ENCODE results near the gene TNXB. TPM values are rescaled to one million over a fixed set of nuclear protein-coding genes. Genes with fewer than 3 reads are reported as not detected.
"Not testable (repeated sequence)": the region's sequence is repeated elsewhere in the genome, so short reads cannot be mapped to it uniquely, and the experiment has no call there.

TNXB gene
- total and polyA plus RNA-seq, 8 donors, result 10.0 to 78.4 (median 17.2) TPM

- peak overlapping the region; percentile 21 to 40 for H3K4me3 ChIP-seq
- DNase-seq (peak in 1 of 4 donors; percentile 76), ATAC-seq (peak; percentile 57)
- peaks cover 0 to 44% of the 10 kb centered on the region in 2 donors for H3K27me3 ChIP-seq
- H3K4me1 ChIP-seq, result peaks cover 7 to 41% of the 10 kb centered on the region in 2 donors
- H3K36me3 ChIP-seq, result peaks cover 0 to 5% of the 10 kb centered on the region in 2 donors
- intact Hi-C loops (cut with DNase I), result no loop called here
- TF ChIP-seq, protein P1, sequence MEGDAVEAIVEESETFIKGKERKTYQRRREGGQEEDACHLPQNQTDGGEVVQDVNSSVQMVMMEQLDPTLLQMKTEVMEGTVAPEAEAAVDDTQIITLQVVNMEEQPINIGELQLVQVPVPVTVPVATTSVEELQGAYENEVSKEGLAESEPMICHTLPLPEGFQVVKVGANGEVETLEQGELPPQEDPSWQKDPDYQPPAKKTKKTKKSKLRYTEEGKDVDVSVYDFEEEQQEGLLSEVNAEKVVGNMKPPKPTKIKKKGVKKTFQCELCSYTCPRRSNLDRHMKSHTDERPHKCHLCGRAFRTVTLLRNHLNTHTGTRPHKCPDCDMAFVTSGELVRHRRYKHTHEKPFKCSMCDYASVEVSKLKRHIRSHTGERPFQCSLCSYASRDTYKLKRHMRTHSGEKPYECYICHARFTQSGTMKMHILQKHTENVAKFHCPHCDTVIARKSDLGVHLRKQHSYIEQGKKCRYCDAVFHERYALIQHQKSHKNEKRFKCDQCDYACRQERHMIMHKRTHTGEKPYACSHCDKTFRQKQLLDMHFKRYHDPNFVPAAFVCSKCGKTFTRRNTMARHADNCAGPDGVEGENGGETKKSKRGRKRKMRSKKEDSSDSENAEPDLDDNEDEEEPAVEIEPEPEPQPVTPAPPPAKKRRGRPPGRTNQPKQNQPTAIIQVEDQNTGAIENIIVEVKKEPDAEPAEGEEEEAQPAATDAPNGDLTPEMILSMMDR (IDR thresholded peaks at IDR 0.05), result no peak
- H3K9me3 ChIP-seq, result no peaks in the 10 kb centered on the region
- peak overlapping the region; percentile 66 to 77 for H3K27ac ChIP-seq
Measured at GRCh38 chr6:32108094-32108627, 977 bp downstream of the TNXB start.

DNA sequence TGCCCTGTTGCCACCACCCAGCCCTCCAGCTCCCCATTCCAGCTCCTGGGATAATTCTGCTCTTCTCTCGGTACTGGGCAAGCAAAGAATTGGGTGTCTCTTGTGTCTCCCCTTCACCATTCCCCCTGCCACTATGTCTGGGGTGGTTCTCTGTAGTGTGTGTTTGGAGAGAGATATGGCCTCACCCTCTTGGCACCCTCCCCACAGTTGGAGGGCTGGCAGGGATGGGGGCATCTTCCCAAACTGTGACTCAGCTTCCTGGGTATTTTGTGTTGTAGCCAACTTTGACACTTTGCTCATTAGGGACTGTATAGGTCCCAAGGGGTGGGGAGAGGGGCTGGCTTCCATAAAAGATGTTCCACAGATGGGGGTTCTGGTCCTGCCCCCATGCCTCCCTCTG is 1.7 kb downstream of the TNXB start:
- peak overlapping the region in 1 of 2 donors; percentile 40 for H3K4me3 ChIP-seq

GRCh38 chr6:32105433-32105832 is 3.7 kb downstream of the TNXB start:
- no peak for ATAC-seq
- intact Hi-C loops (cut with DNase I), result no loop called here
- Histone ChIP-seq H3K27ac (no peak overlapping the region), H3K4me1 (peaks cover 6 to 17% of the 10 kb centered on the region in 2 donors), H3K36me3 (no peaks in the 10 kb centered on the region), H3K27me3 (peaks cover 0 to 44% of the 10 kb centered on the region in 2 donors), H3K4me3 (no peak overlapping the region), H3K9me3 (no peaks in the 10 kb centered on the region)
- no peak for DNase-seq
- TF ChIP-seq, protein P1 (IDR thresholded peaks at IDR 0.05), result no peak

More for the DNA sequence above, 1.7 kb downstream of the TNXB start:
- no peaks in the 10 kb centered on the region for H3K9me3 ChIP-seq
- H3K36me3 ChIP-seq, result peaks cover 0 to 4% of the 10 kb centered on the region in 2 donors
- intact Hi-C loops (cut with DNase I), result no loop called here
- no peak for ATAC-seq
- TF ChIP-seq, protein P1 (IDR thresholded peaks at IDR 0.05), result no peak
- H3K27me3 ChIP-seq, result peaks cover 0 to 44% of the 10 kb centered on the region in 2 donors
- H3K27ac ChIP-seq, result peak overlapping the region; percentile 66 to 77
- no peak for DNase-seq
- peaks cover 6 to 34% of the 10 kb centered on the region in 2 donors for H3K4me1 ChIP-seq

GRCh38 chr6:32102255-32102654 is 6.9 kb downstream of the TNXB start:
- DNase-seq, result no peak
- H3K36me3 ChIP-seq, result no peaks in the 10 kb centered on the region
- peaks cover 0 to 7% of the 10 kb centered on the region in 2 donors for H3K4me1 ChIP-seq
- H3K27me3 ChIP-seq, result peaks cover 3 to 29% of the 10 kb centered on the region in 2 donors
- H3K9me3 ChIP-seq, result no peaks in the 10 kb centered on the region
- no peak for ATAC-seq
- no peak overlapping the region for H3K4me3 ChIP-seq
- no peak overlapping the region for H3K27ac ChIP-seq
- TF ChIP-seq, protein P1 (IDR thresholded peaks at IDR 0.05), result no peak
- intact Hi-C loops (cut with DNase I), result no loop called here

DNA sequence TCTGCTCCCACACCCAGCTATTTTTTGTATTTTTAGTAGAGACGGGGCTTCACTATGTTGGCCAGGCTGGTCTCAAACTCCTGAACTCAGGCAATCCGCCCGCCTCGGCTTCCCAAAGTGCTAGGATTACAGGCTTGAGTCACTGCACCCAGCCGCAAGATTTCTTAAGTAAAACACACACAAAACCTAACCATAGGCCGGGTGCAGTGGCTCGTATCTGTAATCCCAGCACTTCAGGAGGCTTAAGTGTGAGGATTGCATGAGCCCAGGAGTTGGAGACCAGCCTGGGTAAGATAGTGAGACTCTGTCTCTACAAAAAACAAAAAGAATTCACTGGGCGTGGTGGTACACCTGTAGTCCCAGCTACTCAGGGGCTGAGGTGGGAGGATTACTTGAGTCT is 8.9 kb downstream of the TNXB start:
- DNase-seq; H3K36me3 ChIP-seq; H3K4me3 ChIP-seq; ATAC-seq; H3K27ac ChIP-seq; H3K9me3 ChIP-seq; intact Hi-C loops (cut with DNase I): not testable (repeated sequence)
- peaks cover 0 to 15% of the 10 kb centered on the region in 2 donors for H3K4me1 ChIP-seq
- peaks cover 21 to 39% of the 10 kb centered on the region in 2 donors for H3K27me3 ChIP-seq

DNA sequence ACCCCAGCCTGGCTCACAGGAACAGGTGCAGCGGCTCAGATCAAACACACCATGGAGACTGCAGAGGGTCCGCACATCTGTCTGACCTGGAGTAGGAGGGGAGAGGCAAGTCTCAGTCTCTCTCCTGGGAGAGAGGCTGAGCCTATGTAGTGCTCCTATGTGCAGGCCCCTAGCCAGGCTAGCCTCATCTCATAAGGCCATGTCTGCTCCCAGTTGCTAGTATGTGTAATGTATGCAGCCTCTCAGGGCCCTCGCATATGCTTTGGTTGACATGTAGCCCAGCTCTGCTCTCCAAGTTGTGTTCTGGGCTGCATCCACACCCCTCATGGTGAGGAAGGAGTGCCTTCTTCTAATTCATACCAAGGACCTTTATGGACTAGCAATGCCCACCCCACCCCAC is 11.8 kb downstream of the TNXB start:
- Histone ChIP-seq H3K36me3 (no peaks in the 10 kb centered on the region), H3K4me1 (peaks cover 5 to 29% of the 10 kb centered on the region in 2 donors), H3K27ac (no peak overlapping the region), H3K4me3 (no peak overlapping the region), H3K9me3 (no peaks in the 10 kb centered on the region), H3K27me3 (peaks cover 21 to 42% of the 10 kb centered on the region in 2 donors)
- intact Hi-C loops (cut with DNase I), result no loop called here
- TF ChIP-seq, protein P1 (IDR thresholded peaks at IDR 0.05), result no peak
- no peak for ATAC-seq
- DNase-seq, result no peak

All from left lung (tissue), 10 donors.